ENCODE results near the gene AICDA. TPM values are rescaled to one million over a fixed set of nuclear protein-coding genes. Genes with fewer than 3 reads are reported as not detected.
"Not testable (repeated sequence)": the region's sequence is repeated elsewhere in the genome, so short reads cannot be mapped to it uniquely, and the experiment has no call there.

AICDA gene
- total RNA-seq, 1 donor from 2014 or later: not detected

DNA sequence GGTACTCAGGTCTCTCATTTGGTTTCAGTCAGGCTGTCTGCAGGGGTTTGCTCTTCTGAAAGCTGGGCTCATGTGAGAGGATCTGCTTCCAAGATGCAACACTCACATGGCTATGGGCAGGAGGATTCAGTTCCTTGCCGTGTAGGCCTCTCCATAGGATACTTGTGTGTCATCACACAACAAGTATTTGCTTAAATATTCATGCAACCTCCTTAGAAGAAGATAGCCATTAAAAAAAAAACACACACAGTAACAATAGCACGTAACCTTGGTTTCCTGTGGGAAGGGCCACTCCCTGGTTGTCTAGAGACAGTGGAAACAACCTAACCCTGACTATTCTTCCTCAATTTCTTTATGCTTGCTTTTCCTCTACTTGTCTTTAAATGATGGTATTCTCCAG, 40.2 kb downstream of the AICDA start:
- H2AFZ ChIP-seq (replicated peaks): peak overlapping the region; percentile 51
- H4K20me1 ChIP-seq (ENCODE audit: low read depth): no peaks in the 10 kb centered on the region
- Mint-ChIP-seq H3K4me3 (no peak overlapping the region), H3K9me3 (peaks cover 2% of the 10 kb centered on the region), H3K27ac (no peak overlapping the region), H3K4me1 (peaks cover 9% of the 10 kb centered on the region), H3K36me3 (no peaks in the 10 kb centered on the region), H3K27me3 (ENCODE audit: insufficient read depth, low read depth) (peaks cover 2% of the 10 kb centered on the region)
- no peak overlapping the region for H3K9ac ChIP-seq
- H3K27me3 ChIP-seq: no peaks in the 10 kb centered on the region
- H3K9me3 ChIP-seq (ENCODE audit: low read depth): no peaks in the 10 kb centered on the region
- no peaks in the 10 kb centered on the region for H3K36me3 ChIP-seq
- DNase-seq (ENCODE audit: low spot score): no peak
- no peak overlapping the region for H3K4me3 ChIP-seq
- TF ChIP-seq EZH2 (IDR thresholded peaks at IDR 0.05): no peak
- TF ChIP-seq EZH2phosphoT487 (IDR thresholded peaks at IDR 0.05): no peak
- TF ChIP-seq, protein P1, sequence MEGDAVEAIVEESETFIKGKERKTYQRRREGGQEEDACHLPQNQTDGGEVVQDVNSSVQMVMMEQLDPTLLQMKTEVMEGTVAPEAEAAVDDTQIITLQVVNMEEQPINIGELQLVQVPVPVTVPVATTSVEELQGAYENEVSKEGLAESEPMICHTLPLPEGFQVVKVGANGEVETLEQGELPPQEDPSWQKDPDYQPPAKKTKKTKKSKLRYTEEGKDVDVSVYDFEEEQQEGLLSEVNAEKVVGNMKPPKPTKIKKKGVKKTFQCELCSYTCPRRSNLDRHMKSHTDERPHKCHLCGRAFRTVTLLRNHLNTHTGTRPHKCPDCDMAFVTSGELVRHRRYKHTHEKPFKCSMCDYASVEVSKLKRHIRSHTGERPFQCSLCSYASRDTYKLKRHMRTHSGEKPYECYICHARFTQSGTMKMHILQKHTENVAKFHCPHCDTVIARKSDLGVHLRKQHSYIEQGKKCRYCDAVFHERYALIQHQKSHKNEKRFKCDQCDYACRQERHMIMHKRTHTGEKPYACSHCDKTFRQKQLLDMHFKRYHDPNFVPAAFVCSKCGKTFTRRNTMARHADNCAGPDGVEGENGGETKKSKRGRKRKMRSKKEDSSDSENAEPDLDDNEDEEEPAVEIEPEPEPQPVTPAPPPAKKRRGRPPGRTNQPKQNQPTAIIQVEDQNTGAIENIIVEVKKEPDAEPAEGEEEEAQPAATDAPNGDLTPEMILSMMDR (IDR thresholded peaks at IDR 0.05): no peak
- H3K4me1 ChIP-seq: no peaks in the 10 kb centered on the region
- no peaks in the 10 kb centered on the region for H3F3A ChIP-seq (ENCODE audit: low read depth)
- no peak overlapping the region for H3K4me2 ChIP-seq
- no peak overlapping the region for H3K27ac ChIP-seq
- no peaks in the 10 kb centered on the region for H3K79me2 ChIP-seq (ENCODE audit: low read depth)

DNA sequence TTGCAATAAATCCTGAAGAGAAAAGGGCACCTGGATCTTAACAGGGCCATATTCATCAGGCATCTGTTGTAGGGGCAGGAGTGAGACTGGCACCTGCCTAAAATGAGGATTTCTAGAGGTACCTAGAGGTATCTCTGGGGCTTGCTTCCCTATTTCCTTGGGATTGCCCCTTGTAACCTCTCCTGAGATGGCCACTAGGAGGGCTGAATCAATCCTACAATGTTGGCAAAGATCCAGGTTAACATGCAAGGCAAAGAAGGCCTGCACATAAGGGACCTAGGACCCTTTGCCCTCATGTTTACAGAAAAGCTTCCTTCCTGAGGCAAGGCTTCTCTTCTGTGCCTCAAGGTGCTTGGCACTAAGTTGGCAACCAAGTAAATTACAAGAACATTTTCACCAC, 46.1 kb downstream of the AICDA start:
- no peaks in the 10 kb centered on the region for H3K36me3 ChIP-seq
- no peak overlapping the region for H2AFZ ChIP-seq (replicated peaks)
- no peaks in the 10 kb centered on the region for H3K9me3 ChIP-seq (ENCODE audit: low read depth)
- Mint-ChIP-seq H3K36me3 (no peaks in the 10 kb centered on the region), H3K9me3 (peaks cover 20% of the 10 kb centered on the region), H3K27me3 (ENCODE audit: insufficient read depth, low read depth) (no peaks in the 10 kb centered on the region), H3K4me3 (no peak overlapping the region), H3K4me1 (peaks cover 3% of the 10 kb centered on the region), H3K27ac (no peak overlapping the region)
- H3K9ac ChIP-seq: no peak overlapping the region
- no peak overlapping the region for H3K4me3 ChIP-seq
- H3K79me2 ChIP-seq (ENCODE audit: low read depth): no peaks in the 10 kb centered on the region
- no peaks in the 10 kb centered on the region for H3K4me1 ChIP-seq
- no peak for DNase-seq (ENCODE audit: low spot score)
- no peaks in the 10 kb centered on the region for H3F3A ChIP-seq (ENCODE audit: low read depth)
- H3K27me3 ChIP-seq: no peaks in the 10 kb centered on the region
- no peak overlapping the region for H3K27ac ChIP-seq
- no peaks in the 10 kb centered on the region for H4K20me1 ChIP-seq (ENCODE audit: low read depth)
- TF ChIP-seq EZH2 (IDR thresholded peaks at IDR 0.05) (no peak), EZH2phosphoT487 (IDR thresholded peaks at IDR 0.05) (no peak)
- TF ChIP-seq, protein P1 (IDR thresholded peaks at IDR 0.05): no peak
- no peak overlapping the region for H3K4me2 ChIP-seq

DNA sequence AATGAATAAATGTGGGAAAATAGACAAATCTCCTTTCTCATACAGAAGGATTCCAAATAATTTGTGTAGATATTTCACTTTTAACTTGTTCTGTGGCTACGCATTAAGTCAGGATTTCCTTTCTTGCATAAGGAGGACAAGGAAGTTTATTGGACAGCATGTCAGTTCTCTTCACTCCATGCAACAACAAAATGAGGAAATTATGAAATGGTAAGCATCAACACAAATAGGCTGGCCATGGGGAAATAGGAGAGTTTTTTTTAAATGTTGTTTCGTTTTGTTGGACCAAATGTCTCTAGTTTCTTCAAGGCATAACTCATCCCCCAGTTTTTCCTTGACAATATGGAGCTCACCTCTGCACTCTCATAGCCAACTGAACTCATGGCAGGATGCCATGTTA, 46.6 kb downstream of the AICDA start:
- H3K27ac Mint-ChIP-seq: not testable (repeated sequence)

DNA sequence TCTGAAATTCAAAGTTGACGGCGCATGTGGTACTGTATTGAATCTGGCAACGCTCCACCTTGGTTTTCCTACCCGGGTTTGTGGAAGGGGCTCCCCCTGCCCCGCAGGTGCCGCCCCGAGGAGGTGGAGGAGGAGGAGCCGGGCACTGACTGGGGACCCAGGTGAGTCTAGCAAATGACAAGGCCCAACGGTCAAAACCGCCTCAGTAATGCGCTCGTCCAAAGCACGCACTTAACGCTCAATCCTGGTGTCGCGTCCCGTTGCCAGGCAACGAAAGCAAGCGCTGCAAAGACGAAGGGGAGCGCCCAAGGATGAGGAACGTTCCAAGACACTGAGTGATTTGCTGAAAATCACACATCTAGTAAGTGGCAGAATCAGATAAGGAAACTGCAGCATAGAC, 48.0 kb downstream of the AICDA start:
- Mint-ChIP-seq H3K27me3 (ENCODE audit: insufficient read depth, low read depth) (peaks cover 2% of the 10 kb centered on the region), H3K36me3 (no peaks in the 10 kb centered on the region), H3K4me3 (no peak overlapping the region), H3K27ac (no peak overlapping the region), H3K4me1 (peaks cover 3% of the 10 kb centered on the region), H3K9me3 (peaks cover 30% of the 10 kb centered on the region)
- H3K4me3 ChIP-seq: no peak overlapping the region
- no peak overlapping the region for H3K4me2 ChIP-seq
- H3F3A ChIP-seq (ENCODE audit: low read depth): no peaks in the 10 kb centered on the region
- TF ChIP-seq EZH2 (IDR thresholded peaks at IDR 0.05) (no peak), EZH2phosphoT487 (IDR thresholded peaks at IDR 0.05) (no peak)
- TF ChIP-seq, protein P1 (IDR thresholded peaks at IDR 0.05): no peak
- no peaks in the 10 kb centered on the region for H3K4me1 ChIP-seq
- no peaks in the 10 kb centered on the region for H4K20me1 ChIP-seq (ENCODE audit: low read depth)
- H3K79me2 ChIP-seq (ENCODE audit: low read depth): no peaks in the 10 kb centered on the region
- no peaks in the 10 kb centered on the region for H3K27me3 ChIP-seq
- no peak overlapping the region for H3K9ac ChIP-seq
- H3K27ac ChIP-seq: no peak overlapping the region
- no peak overlapping the region for H2AFZ ChIP-seq (replicated peaks)
- H3K9me3 ChIP-seq (ENCODE audit: low read depth): no peaks in the 10 kb centered on the region
- H3K36me3 ChIP-seq: no peaks in the 10 kb centered on the region
- peak; percentile 45 for DNase-seq (ENCODE audit: low spot score)

More for the DNA sequence above, 46.6 kb downstream of the AICDA start:
- not testable (repeated sequence) for H3K4me3 Mint-ChIP-seq; H3F3A ChIP-seq (ENCODE audit: low read depth); H3K27ac ChIP-seq; H4K20me1 ChIP-seq (ENCODE audit: low read depth); H3K4me1 Mint-ChIP-seq; H2AFZ ChIP-seq (replicated peaks); H3K36me3 Mint-ChIP-seq; H3K9ac ChIP-seq; DNase-seq (ENCODE audit: low spot score); H3K4me2 ChIP-seq; H3K9me3 ChIP-seq (ENCODE audit: low read depth); H3K36me3 ChIP-seq; H3K79me2 ChIP-seq (ENCODE audit: low read depth); H3K4me1 ChIP-seq; H3K27me3 Mint-ChIP-seq (ENCODE audit: insufficient read depth, low read depth); H3K27me3 ChIP-seq; H3K4me3 ChIP-seq
- H3K9me3 Mint-ChIP-seq: peaks cover 21% of the 10 kb centered on the region
